ENCODE data around the gene TMEM260. TPM values are rescaled to one million over a fixed set of nuclear protein-coding genes. Genes with fewer than 3 reads are reported as not detected.
"Not testable (repeated sequence)": the region's sequence is repeated elsewhere in the genome, so short reads cannot be mapped to it uniquely, and the experiment has no call there.

The TMEM260 gene
- total RNA-seq, 1 donor from 2014 or later: 15.7 TPM

- no peak for DNase-seq
Observed at GRCh38 chr14:56678838-56679237, 99.2 kb downstream of the TMEM260 start.

DNA sequence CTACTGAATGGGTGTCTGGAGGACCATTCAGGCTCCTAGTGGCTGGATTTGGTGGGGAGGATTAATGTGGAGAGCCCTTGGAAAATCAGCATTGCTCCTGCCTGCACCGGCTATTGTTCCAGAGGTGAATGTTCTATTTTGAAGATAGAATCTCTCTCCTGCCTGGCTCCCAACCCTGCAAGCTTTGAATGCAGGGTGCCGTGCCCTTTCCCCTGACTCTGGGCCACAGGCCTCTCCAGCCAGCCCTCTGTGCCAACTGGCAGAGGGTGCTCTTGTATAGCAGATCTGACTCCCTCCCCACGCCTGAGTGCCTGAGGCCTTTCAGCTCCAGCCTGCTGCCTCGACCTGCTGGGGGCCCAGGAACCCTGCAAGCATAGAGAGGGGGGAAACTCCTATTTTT lies 106.8 kb downstream of the TMEM260 start:
- DNase-seq: no peak

GRCh38 chr14:56687123-56687522 lies 107.5 kb downstream of the TMEM260 start:
- no peak for DNase-seq

- DNase-seq: no peak
Observed at GRCh38 chr14:56694609-56695008, 115.0 kb downstream of the TMEM260 start.

- not testable (repeated sequence) for DNase-seq
Observed at GRCh38 chr14:56695216-56695615, 115.6 kb downstream of the TMEM260 start.

Other genes with a start within 250 kb of the TMEM260 start
- 0.10 TPM for gene OTX2, start 230.7 kb downstream of the TMEM260 start, total RNA-seq